HG03280 (cell line): ENCODE data around the gene TSKS.
"Not testable (repeated sequence)": the region's sequence is repeated elsewhere in the genome, so short reads cannot be mapped to it uniquely, and the experiment has no call there.

Source experiments
- ATAC-seq: cut with Tn5 transposase; IDR thresholded peaks from one replicate; pipeline ENCODE4 v1.9.1; 2021; ENCODE audit warnings: mild to moderate bottlenecking, moderate library complexity; ENCODE audit not compliant: unreplicated experiment

The TSKS gene

GRCh38 chr19:49727217-49728030 lies 35.7 kb downstream of the TSKS start:
- ATAC-seq, result no peak

- ATAC-seq, result not testable (repeated sequence)
These were observed 43.7 kb downstream of the TSKS start for GRCh38 chr19:49719420-49719819.

- ATAC-seq, result no peak
These were observed 44.1 kb downstream of the TSKS start for GRCh38 chr19:49718991-49719390.

- no peak for ATAC-seq
These were observed 44.6 kb downstream of the TSKS start for GRCh38 chr19:49718511-49718910.

GRCh38 chr19:49716154-49716553 lies 47.0 kb downstream of the TSKS start:
- ATAC-seq, result no peak

DNA sequence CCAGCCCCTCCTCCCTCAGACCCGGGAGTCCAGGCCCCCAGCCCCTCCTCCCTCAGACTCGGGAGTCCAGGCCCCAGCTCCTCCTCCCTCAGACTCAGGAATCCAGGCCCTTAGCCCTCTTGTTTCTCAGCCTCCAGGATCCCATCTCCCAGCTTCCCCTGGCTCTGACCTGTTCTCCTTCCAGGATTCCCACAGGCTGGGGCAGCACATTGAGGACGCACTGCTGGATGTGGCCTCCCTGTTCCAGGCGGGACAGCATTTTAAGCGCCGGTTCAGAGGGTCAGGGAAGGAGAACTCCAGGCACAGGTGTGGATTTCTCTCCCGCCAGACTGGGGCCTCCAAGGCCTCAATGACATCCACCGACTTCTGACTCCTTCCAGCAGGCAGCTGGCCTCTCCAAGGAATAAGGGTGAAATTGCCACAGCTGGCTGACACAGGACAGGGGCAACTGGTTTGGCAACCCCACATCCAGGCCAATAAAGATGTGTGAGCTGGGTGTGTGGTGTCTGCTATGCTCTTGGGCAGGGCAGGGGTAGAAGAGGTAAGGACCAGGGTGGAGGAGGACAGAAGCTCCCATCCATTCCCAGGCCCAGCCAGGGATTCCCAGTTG lies 49.8 kb downstream of the TSKS start:
- no peak for ATAC-seq

DNA sequence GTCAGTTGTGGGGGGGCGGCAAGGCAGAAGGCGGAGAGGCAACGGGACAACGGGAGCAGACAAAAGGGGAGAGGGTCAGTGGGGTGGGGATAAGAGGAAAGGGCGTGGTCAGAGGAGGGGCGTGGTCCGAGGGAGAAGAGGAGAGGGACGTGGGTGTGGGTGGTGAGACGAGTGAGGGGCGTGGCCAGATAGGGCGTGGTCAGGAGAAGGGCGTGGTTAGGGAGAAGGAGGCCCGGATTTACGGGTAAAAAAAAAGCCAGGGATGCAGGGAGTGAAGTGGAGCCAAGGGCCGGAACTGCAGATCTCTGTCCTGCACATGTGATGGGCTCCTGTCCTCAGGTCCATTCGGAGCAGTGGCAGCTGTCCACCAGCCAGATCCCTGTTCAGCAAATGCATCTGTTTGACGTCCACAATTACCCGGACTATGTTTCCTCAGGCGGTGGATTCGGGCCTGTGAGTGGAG lies 50.7 kb downstream of the TSKS start:
- ATAC-seq, result no peak

- no peak for ATAC-seq
These were observed 52.6 kb downstream of the TSKS start for GRCh38 chr19:49710372-49710951.

- ATAC-seq, result no peak
These were observed 57.2 kb downstream of the TSKS start for GRCh38 chr19:49705919-49706318.

DNA sequence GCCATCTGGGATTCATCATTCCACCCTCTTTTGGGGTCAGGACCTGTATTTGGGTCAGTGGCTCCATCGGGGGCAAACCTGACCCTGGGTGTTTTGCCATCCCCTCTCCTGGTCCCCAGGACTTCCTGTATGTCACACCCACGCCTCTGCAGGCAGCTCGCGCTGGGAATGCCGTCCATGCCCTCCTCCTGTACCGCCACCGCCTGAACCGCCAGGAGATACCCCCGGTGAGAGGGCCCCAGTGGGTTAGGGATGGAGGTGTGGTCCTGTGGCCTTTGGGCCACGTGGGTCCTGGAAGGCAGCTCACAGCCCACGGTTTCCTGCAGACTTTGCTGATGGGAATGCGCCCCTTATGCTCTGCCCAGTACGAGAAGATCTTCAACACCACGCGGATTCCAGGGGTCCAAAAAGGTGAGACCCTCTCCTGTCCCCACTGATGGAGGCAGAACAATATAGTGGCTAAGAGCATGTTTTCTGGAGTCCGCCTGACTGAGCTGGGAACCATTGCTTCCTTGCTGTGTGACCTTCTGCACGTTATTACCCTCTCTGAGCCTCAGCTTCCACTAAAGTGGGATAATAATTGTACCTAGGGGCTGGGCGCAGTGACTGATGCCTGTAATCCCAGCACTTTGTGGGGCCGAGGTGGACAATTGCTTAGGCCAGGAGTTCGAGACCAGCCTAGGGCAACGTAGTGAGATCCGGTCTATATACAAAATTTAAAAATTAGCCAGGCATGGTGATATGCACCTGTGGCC lies 58.0 kb downstream of the TSKS start:
- no peak for ATAC-seq

DNA sequence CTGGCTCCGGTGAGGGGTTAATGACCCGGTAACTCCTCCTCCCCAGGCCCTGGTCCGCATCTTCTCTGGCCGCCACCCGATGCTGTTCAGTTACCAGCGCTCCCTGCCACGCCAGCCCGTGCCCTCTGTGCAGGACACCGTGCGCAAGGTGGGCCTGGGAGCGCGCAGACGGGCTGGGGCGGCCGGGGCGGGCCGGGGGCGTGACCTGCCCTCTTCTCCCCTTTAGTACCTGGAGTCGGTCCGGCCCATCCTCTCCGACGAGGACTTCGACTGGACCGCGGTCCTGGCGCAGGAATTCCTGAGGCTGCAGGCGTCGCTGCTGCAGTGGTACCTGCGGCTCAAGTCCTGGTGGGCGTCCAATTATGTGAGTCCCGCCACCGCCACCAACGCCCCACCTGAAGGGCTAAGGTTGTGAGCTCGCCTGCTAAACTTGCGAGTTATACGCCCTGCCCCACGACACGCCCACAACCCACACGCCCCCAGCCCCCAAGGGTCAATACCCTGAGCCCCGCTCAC lies 61.8 kb downstream of the TSKS start:
- ATAC-seq, result no peak

DNA sequence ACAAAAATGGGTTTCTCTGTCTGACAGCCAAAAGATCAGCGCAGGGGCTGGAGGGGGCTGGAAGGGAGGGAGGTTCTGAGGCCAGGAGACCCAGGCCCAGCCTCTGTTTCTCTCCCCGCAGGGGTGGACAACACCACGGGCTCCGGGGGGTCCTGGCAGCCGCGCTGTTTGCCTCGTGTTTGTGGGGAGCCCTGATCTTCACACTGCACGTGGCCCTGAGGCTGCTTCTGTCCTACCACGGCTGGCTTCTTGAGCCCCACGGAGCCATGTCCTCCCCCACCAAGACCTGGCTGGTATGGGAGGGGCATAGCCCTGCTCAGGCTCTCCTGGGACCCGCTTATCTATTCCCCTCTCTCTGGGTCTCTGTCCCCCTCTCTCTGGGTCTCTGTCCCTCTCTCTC lies 62.5 kb downstream of the TSKS start:
- ATAC-seq, result no peak

DNA sequence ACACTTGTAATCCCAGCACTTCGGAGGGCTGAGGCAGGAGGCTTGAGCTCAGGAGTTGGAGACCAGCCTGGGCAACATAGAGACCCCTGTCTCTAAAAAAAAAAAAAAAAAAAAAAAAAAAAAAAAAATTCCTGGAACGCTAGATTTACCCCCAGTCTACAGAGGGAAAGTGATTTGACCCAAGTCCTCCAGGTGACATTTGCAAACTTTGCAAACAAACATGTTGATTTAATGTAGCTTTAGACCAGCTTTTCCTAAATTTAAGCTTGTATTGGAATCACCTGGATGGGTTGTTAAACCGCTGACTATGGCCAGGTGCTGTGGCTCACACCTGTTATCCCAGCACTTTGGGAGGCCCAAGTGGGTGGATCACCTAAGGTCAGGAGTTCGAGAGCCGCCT lies 63.7 kb downstream of the TSKS start:
- ATAC-seq, result no peak

DNA sequence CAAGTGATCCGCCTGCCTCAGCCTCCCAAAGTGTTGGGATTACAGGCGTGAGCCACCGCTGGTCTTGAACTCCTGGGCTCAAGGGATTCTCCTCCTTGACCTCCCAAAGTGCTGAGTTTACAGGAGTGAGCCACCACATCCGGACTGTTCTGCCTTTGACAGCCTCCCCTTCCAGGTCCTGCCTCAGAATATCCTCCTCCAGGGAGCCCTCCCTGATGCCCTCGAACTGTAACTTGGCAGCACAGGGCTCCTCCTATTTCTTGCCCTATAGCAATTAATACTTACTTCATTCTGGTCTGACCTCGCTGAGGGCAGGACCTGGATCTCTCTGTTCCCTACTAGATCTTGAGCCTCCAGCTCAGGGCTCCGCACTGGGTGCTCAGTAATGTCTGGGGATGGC lies 66.2 kb downstream of the TSKS start:
- no peak for ATAC-seq

GRCh38 chr19:49696115-49696514 lies 67.0 kb downstream of the TSKS start:
- ATAC-seq, result no peak

GRCh38 chr19:49692147-49692506 lies 71.0 kb downstream of the TSKS start:
- no peak for ATAC-seq

DNA sequence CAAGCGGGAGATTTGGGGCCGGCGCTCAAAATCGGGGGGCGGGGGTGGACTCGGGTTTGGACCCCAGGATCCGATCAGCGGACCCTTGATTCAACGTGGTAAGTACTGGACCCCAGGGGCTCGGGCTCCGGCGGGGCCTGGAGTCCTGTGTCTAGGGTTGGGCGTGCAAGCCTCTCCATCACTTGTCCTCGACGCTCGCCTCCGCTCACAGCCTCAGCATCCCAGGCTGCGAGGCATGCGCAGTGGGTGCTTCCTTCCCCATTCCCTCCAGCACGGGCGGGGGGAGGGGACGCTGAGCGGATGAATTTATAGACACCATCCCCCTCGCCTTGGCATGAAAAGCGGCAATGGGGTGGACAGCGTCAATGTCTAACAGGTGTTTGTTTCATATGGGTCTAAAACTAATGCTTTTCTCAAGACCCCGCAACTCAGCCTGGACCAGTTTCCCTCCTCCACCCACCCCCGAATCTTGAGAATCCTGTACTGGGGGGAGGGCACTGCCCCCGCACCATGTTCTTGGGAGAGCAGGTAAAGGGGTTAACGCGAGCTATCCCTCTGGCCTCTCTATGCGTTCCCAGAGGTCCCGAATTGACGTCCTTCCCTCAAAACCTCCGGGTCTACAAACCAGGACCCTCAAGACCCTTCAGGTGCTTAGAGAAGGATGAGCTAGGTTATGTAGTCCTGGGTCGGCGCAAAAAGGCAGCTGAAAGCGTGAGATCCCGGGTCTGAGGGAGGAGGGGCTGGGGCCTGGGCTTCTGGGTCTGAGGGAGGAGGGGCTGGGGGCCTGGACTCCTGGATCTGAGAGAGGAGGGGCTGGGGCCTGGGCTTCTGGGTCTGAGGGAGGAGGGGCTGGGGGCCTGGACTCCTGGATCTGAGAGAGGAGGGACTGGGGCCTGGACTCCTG lies 71.6 kb downstream of the TSKS start:
- no peak for ATAC-seq

- no peak for ATAC-seq
These were observed 72.4 kb downstream of the TSKS start, which contains the start of gene CPT1C for GRCh38 chr19:49690656-49691242. Gene CPT1C, plus strand, starts transcription at chr19:49691116. Its CDS starts 1,137 bp downstream, at chr19:49692253.

- no peak for ATAC-seq
These were observed 72.9 kb downstream of the TSKS start for GRCh38 chr19:49690079-49690655.
